Esophagus (tissue), 2 donors: ENCODE measurements around the gene NTN4. TPM values are rescaled to one million over a fixed set of nuclear protein-coding genes. Genes with fewer than 3 reads are reported as not detected.
"Not testable (repeated sequence)": the region's sequence is repeated elsewhere in the genome, so short reads cannot be mapped to it uniquely, and the experiment has no call there.

Experiments used
- H3K27ac ChIP-seq, 2 donors: one replicate each; pipeline ENCODE4 v1.5.1; 2013; ENCODE audit warnings: low read depth in 2 of 2, mild to moderate bottlenecking in 2 of 2, inconsistent platforms in 1 of 2, low read length in 1 of 2, moderate library complexity in 1 of 2
- H3K27me3 ChIP-seq, 2 donors: one replicate each; pipeline ENCODE4 v1.6.1; 2013; ENCODE audit warnings: low read length in 2 of 2, control low read depth in 1 of 2, mild to moderate bottlenecking in 1 of 2; ENCODE audit not compliant: insufficient read depth in 2 of 2, control insufficient read depth in 1 of 2
- H3K36me3 ChIP-seq, 2 donors: one replicate each; pipeline ENCODE4 v1.6.1; 2013; ENCODE audit warnings: low read length in 1 of 2; ENCODE audit not compliant: control insufficient read depth in 2 of 2, insufficient read depth in 2 of 2
- H3K4me1 ChIP-seq, 2 donors: one replicate each; pipeline ENCODE4 v1.6.1; 2013; ENCODE audit warnings: low read length in 1 of 2; ENCODE audit not compliant: control insufficient read depth in 2 of 2, insufficient read depth in 2 of 2
- H3K4me3 ChIP-seq, 2 donors: one replicate each; pipeline ENCODE4 v1.5.1; 2013; ENCODE audit warnings: low read length in 2 of 2, mild to moderate bottlenecking in 2 of 2, low read depth in 1 of 2, moderate library complexity in 1 of 2
- H3K9me3 ChIP-seq, 2 donors: one replicate each; pipeline ENCODE4 v1.6.1; 2013; ENCODE audit warnings: mild to moderate bottlenecking in 2 of 2, low read depth in 1 of 2, low read length in 1 of 2, moderate library complexity in 1 of 2; ENCODE audit not compliant: control insufficient read depth in 2 of 2, insufficient read depth in 1 of 2
- WGBS, 2 donors: extraction: QIAGEN DNeasy Blood & Tissue Kit; methylation state at CpG; one replicate each; pipeline ENCODE4 v1.1.7; 2013; 5-methylcytosine and 5-hydroxymethylcytosine counted together
- polyA plus RNA-seq, 2 donors: library from polyadenylated mRNA; stranded (reverse); fragments of 200-250 nt; gene quantifications; one replicate each; pipeline ENCODE4 v1.2.3, GENCODE V29; 2013
- donor health status: healthy with polysubstance abuse.
- donor health status: Bipolar disorder and iron deficiency.

The NTN4 gene
- polyA plus RNA-seq, 2 donors = 3.8 to 6.2 TPM

- Histone ChIP-seq H3K4me1 (peaks cover 3 to 7% of the 10 kb centered on the region in 2 donors), H3K36me3 (no peaks in the 10 kb centered on the region), H3K9me3 (no peaks in the 10 kb centered on the region), H3K27me3 (no peaks in the 10 kb centered on the region), H3K27ac (no peak overlapping the region), H3K4me3 (no peak overlapping the region)
- WGBS, 2 donors = 59 to 66% methylated on average over 4 of the region's 4 CpGs
Measured at GRCh38 chr12:95784286-95784685, 6.3 kb downstream of the NTN4 start.

GRCh38 chr12:95775466-95775865, 15.1 kb downstream of the NTN4 start:
- H3K27ac ChIP-seq = not testable (repeated sequence)
- WGBS, 2 donors = 85 to 88% methylated on average over 10 of the region's 10 CpGs

GRCh38 chr12:95774311-95775045, 16.1 kb downstream of the NTN4 start:
- H3K4me3 ChIP-seq = no peak overlapping the region
- H3K9me3 ChIP-seq = no peaks in the 10 kb centered on the region
- H3K27me3 ChIP-seq = no peaks in the 10 kb centered on the region
- no peak overlapping the region for H3K27ac ChIP-seq
- H3K36me3 ChIP-seq = no peaks in the 10 kb centered on the region
- H3K4me1 ChIP-seq = no peaks in the 10 kb centered on the region
- 71 to 74% methylated on average over 4 of the region's 4 CpGs for WGBS, 2 donors

More at GRCh38 chr12:95775466-95775865, 15.1 kb downstream of the NTN4 start:
- not testable (repeated sequence) for H3K4me1 ChIP-seq, H3K36me3 ChIP-seq, H3K9me3 ChIP-seq, H3K4me3 ChIP-seq, H3K27me3 ChIP-seq

GRCh38 chr12:95773320-95773719, 17.2 kb downstream of the NTN4 start:
- Histone ChIP-seq H3K4me3 (no peak overlapping the region), H3K27ac (no peak overlapping the region), H3K4me1 (no peaks in the 10 kb centered on the region), H3K36me3 (no peaks in the 10 kb centered on the region), H3K27me3 (no peaks in the 10 kb centered on the region), H3K9me3 (no peaks in the 10 kb centered on the region)
- 94 to 95% methylated on average over 6 of the region's 6 CpGs for WGBS, 2 donors

- Histone ChIP-seq H3K27me3 (no peaks in the 10 kb centered on the region), H3K4me1 (peaks cover 0 to 7% of the 10 kb centered on the region in 2 donors), H3K4me3 (no peak overlapping the region), H3K27ac (no peak overlapping the region), H3K9me3 (no peaks in the 10 kb centered on the region), H3K36me3 (no peaks in the 10 kb centered on the region)
- WGBS, 2 donors = 81 to 82% methylated on average over 6 of the region's 6 CpGs
Measured at GRCh38 chr12:95767703-95768102, 22.9 kb downstream of the NTN4 start.

GRCh38 chr12:95766356-95767019, 24.1 kb downstream of the NTN4 start:
- Histone ChIP-seq H3K4me3 (no peak overlapping the region), H3K9me3 (no peaks in the 10 kb centered on the region), H3K36me3 (no peaks in the 10 kb centered on the region), H3K4me1 (peaks cover 0 to 7% of the 10 kb centered on the region in 2 donors), H3K27me3 (no peaks in the 10 kb centered on the region), H3K27ac (no peak overlapping the region)
- 40 to 52% methylated on average over 7 of the region's 7 CpGs for WGBS, 2 donors

GRCh38 chr12:95764848-95765247, 25.7 kb downstream of the NTN4 start:
- WGBS, 2 donors = 83 to 100% methylated on average over 1 of the region's 1 CpG
- no peaks in the 10 kb centered on the region for H3K9me3 ChIP-seq
- H3K36me3 ChIP-seq = no peaks in the 10 kb centered on the region
- peaks cover 0 to 7% of the 10 kb centered on the region in 2 donors for H3K4me1 ChIP-seq
- no peak overlapping the region for H3K4me3 ChIP-seq
- H3K27ac ChIP-seq = no peak overlapping the region
- H3K27me3 ChIP-seq = no peaks in the 10 kb centered on the region

GRCh38 chr12:95763809-95764253, 26.7 kb downstream of the NTN4 start:
- peaks cover 0 to 7% of the 10 kb centered on the region in 2 donors for H3K4me1 ChIP-seq
- no peak overlapping the region for H3K4me3 ChIP-seq
- H3K36me3 ChIP-seq = no peaks in the 10 kb centered on the region
- no peaks in the 10 kb centered on the region for H3K27me3 ChIP-seq
- H3K9me3 ChIP-seq = no peaks in the 10 kb centered on the region
- H3K27ac ChIP-seq = no peak overlapping the region

GRCh38 chr12:95762123-95762785, 28.3 kb downstream of the NTN4 start:
- H3K27ac ChIP-seq = no peak overlapping the region
- no peaks in the 10 kb centered on the region for H3K9me3 ChIP-seq
- no peak overlapping the region for H3K4me3 ChIP-seq
- H3K36me3 ChIP-seq = no peaks in the 10 kb centered on the region
- H3K27me3 ChIP-seq = no peaks in the 10 kb centered on the region
- peaks cover 0 to 2% of the 10 kb centered on the region in 2 donors for H3K4me1 ChIP-seq
- 56 to 60% methylated on average over 3 of the region's 3 CpGs for WGBS, 2 donors
